AG08396 (cell line): ENCODE measurements around the gene PTPN11.

Experiments used
- DNase-seq: peaks from one replicate; pipeline ENCODE4 v3.0.0; 2012; ENCODE audit warnings: low spot score, mixed read lengths

Gene PTPN11

GRCh38 chr12:112543751-112544150 lies 125.0 kb downstream of the PTPN11 start:
- DNase-seq, result no peak

GRCh38 chr12:112546339-112546738 lies 127.6 kb downstream of the PTPN11 start:
- DNase-seq, result no peak

GRCh38 chr12:112546996-112547395 lies 128.2 kb downstream of the PTPN11 start:
- DNase-seq, result no peak

- DNase-seq, result no peak
Observed at GRCh38 chr12:112549031-112549430, 130.3 kb downstream of the PTPN11 start.

GRCh38 chr12:112551681-112552080 lies 132.9 kb downstream of the PTPN11 start:
- no peak for DNase-seq

GRCh38 chr12:112555621-112556233 lies 137.0 kb downstream of the PTPN11 start:
- no peak for DNase-seq

- DNase-seq, result no peak
Observed at GRCh38 chr12:112557951-112558630, 139.3 kb downstream of the PTPN11 start.
